NCI-H146 treated with DMSO at 0.1 percent for 48 hours (cell line): Measurements from ENCODE around the gene GARIN5A.

Source experiments
- DNase-seq: peaks from one replicate; lab custom pipeline; 2025; ENCODE audit not compliant: unreplicated experiment; lab: John Stamatoyannopoulos, UW

Gene GARIN5A

DNA sequence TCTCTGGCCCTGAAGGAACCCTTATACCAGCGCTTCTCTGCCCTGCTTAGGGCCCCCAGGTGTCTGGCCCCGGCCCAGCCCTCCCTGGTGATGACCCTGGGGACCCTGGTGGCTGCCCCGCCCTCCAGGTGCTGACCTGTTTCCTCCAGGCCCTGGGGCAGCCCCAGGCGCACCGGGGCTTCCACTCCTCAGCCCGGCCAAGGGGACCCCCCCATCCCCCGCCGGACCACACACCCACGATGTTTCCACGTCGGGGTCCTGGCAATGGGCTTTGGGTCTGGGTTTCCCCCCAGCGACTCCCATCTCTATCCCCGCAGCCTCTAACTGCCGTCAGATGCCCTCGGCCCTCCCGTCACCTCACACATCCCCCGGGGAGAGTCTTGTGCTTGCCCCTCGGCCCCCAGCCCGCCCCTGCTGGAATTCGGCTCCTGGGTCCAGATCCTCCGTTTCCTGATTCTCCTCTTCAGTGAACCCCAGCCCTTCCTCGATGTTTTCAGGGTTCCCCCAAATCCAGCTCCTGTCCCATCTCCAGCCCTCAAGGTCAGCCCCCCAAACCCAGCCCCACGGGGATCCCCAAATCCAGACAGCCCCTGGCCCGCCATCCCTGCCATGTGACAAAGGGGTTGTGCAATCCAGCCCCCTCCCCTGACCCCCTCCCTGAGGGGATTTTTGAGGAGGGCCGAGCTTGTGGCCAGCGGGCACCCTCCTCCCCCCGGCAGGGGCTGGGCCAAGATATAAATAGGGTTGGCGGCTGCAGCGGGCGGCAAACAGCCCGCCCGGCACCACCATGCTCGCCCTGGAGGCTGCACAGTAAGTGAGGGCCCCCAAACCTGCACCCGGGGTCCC is 58.2 kb downstream of the GARIN5A start, which contains the start of gene SPIB:
SPIB (plus strand) TSS at position 763 of the 846 bp plus-strand sequence; CDS start at position 788, 25 bp downstream.
- DNase-seq, result no peak

DNA sequence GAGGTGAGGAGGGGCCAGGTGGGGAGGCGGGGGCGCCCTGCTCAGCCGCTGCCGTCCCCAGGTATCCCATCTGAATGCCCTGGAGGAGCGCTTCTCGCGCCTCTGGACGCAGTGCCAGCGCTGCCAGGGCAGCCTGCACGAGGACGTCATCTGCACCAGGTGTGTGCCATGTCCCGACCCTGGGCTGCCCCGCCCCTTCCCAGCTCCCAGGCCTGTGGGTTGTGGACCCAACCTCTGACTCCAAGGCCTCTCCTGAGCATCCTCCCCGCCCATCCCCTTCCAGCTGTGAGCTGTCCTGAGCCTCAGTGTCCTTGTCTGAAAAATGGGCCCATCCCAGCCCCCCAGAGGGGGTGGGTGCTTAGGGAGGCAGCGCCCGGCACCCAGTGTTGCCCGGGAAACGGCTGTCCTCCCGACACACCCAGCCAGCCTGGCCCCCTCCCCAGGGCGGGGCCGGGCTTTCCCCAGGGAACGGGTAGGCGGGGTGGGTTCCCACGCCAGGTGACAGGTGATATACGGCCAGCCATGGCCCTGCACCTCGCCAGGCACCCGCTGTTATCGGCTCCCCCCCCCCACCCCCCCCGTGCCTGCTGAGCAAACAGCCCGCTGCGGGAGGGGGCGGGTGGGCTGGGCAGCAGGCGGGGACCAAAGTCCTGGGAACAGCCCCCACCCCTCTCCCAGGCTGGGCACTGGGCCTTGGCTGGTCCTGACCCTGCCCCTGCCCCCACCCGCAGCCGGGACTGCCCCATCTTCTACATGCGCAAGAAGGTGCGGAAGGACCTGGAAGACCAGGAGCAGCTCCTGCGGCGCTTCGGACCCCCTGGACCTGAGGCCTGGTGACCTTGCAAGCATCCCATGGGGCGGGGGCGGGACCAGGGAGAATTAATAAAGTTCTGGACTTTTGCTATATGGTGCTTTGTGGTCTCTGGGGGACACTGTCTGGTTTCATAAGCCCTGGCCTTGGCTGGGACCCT is 59.3 kb downstream of the GARIN5A start:
- no peak for DNase-seq
